ENCODE measurements around the gene APOC3.

- TF ChIP-seq CTCF (conservative IDR thresholded peaks at IDR 0.05 in 1 of 2, IDR thresholded peaks at IDR 0.05 in 1 of 2; ENCODE audit: low read depth in 1 of 2, low read length in 2 of 2), result no peak
- TF ChIP-seq EZH2 (IDR thresholded peaks at IDR 0.05; ENCODE audit: low read length, missing control alignments), result no peak
Measured at GRCh38 chr11:116830184-116830912, 641 bp downstream of the APOC3 start.

Measured in fibroblast of lung (primary cell).